ENCODE measurements around the gene TMCC3. TPM values are rescaled to one million over a fixed set of nuclear protein-coding genes. Genes with fewer than 3 reads are reported as not detected.
"Not testable (repeated sequence)": the region's sequence is repeated elsewhere in the genome, so short reads cannot be mapped to it uniquely, and the experiment has no call there.

Gene TMCC3
- polyA plus RNA-seq, 1 experiment: 0.29 TPM

DNA sequence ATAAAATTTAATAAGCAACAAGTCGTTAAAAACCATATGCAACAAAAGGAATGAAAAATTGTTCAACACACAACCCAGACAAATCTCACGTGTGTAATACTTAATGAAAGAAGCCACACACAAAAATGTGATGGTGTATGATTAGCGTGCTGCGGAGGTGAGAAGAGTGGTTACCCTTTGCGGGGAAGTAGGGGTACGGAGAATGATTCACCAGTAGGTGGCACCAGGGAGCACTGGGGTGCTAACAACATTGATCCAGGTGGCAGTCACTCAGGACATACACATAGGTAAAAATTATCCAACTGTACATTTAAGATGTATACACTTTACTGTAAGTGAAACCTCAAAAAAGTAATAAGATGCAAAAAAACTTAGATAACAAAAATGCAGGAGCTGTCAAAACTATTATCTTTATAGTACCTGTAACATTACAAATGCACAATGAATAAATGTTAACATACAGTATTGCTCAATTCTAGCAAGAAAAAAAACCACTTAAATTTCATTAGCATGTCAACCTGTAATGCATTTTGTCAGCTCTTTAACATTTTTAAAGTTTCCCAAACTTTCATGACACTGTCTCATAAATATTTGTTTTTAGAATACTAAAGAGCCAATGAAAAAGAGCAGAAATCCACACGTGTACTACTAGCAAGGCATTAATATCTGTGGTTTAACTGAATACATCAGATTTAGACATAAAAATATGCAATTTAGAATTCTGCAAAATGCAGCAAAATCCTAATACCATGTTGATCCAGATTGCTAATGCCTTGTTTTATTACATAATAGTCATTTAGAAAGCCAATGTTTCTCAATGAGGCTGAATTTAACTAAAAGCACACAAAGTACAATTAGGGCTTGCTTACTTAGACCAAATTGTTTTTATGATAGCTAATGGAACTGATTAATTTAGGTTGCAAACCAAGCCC, 46.7 kb downstream of the TMCC3 start:
- no peaks in the 10 kb centered on the region for H3K27me3 ChIP-seq (ENCODE audit: control insufficient read depth, insufficient read depth, low read length)
- CTCF ChIA-PET: interaction anchor here (0.6 to 1.1 kb wide), 9 partner anchors 11 to 952 kb away, joined by 3 to 7 read pairs (median 3); no protein-coding TSS in a partner anchor

DNA sequence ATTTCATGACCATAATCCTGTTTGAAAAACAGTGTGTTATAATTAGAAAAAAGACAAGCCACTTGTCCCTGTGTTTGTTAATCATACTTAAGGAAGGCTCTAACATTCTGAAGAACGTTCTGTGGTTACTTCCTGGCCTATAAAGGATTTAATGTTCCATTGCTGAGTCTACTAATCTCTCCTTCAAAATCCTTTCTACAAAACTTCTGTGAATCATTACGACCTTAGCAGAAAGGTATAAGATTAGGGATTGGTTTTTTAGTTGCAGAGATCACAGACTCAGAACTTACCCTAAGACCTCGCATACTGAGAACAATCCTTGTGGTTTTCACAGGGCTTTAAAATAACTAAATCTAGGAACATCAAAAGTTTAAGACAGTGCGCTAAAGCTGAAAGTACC, 48.3 kb downstream of the TMCC3 start:
- TF ChIP-seq, protein P1, sequence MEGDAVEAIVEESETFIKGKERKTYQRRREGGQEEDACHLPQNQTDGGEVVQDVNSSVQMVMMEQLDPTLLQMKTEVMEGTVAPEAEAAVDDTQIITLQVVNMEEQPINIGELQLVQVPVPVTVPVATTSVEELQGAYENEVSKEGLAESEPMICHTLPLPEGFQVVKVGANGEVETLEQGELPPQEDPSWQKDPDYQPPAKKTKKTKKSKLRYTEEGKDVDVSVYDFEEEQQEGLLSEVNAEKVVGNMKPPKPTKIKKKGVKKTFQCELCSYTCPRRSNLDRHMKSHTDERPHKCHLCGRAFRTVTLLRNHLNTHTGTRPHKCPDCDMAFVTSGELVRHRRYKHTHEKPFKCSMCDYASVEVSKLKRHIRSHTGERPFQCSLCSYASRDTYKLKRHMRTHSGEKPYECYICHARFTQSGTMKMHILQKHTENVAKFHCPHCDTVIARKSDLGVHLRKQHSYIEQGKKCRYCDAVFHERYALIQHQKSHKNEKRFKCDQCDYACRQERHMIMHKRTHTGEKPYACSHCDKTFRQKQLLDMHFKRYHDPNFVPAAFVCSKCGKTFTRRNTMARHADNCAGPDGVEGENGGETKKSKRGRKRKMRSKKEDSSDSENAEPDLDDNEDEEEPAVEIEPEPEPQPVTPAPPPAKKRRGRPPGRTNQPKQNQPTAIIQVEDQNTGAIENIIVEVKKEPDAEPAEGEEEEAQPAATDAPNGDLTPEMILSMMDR (IDR thresholded peaks at IDR 0.05; ENCODE audit: low read depth, low read length): no peak
- DNase-seq (ENCODE audit: low read depth, low spot score): no peak
- no peak overlapping the region for H3K27ac ChIP-seq (ENCODE audit: low read depth, low read length)
- ChIA-PET CTCF (no interaction called here), POLR2A (no interaction called here)
- no peaks in the 10 kb centered on the region for H3K27me3 ChIP-seq (ENCODE audit: control insufficient read depth, insufficient read depth, low read length)
- H3K9me3 ChIP-seq (ENCODE audit: control insufficient read depth, insufficient read depth, low read length): no peaks in the 10 kb centered on the region
- H3K4me3 ChIP-seq (ENCODE audit: low read depth, low read length): no peak overlapping the region

More for the DNA sequence above, 46.7 kb downstream of the TMCC3 start:
- H3K4me3 ChIP-seq (ENCODE audit: low read depth, low read length): no peak overlapping the region
- no peaks in the 10 kb centered on the region for H3K9me3 ChIP-seq (ENCODE audit: control insufficient read depth, insufficient read depth, low read length)
- no peak for DNase-seq (ENCODE audit: low read depth, low spot score)
- TF ChIP-seq, protein P1 (IDR thresholded peaks at IDR 0.05; ENCODE audit: low read depth, low read length): peak; percentile 67
- POLR2A ChIA-PET: no interaction called here
- no peak overlapping the region for H3K27ac ChIP-seq (ENCODE audit: low read depth, low read length)

- H3K4me3 ChIP-seq (ENCODE audit: low read depth, low read length); H3K27ac ChIP-seq (ENCODE audit: low read depth, low read length); H3K27me3 ChIP-seq (ENCODE audit: control insufficient read depth, insufficient read depth, low read length); H3K9me3 ChIP-seq (ENCODE audit: control insufficient read depth, insufficient read depth, low read length); CTCF ChIA-PET; DNase-seq (ENCODE audit: low read depth, low spot score); POLR2A ChIA-PET: not testable (repeated sequence)
Observed at GRCh38 chr12:94601307-94601706, 49.0 kb downstream of the TMCC3 start.

DNA sequence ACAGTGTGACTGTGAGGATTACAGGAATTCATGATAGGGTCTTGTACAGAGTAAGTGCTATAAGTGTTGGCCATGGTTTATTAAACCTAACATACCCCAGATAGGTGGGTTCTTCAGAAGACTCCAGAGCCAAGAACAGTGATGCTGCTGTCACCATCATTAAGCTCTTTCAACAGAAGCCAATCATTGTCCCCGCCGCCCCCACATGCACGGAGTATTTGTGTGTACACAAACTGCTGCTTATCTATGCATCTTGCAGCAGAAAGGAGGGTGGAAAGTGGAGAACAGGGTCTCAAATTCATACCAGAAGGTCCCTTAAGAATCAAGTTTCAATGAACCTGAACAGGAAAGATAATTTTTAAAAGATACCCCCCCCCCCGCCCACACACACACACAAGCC, 51.2 kb downstream of the TMCC3 start:
- TF ChIP-seq, protein P1 (IDR thresholded peaks at IDR 0.05; ENCODE audit: low read depth, low read length): no peak
- ChIA-PET POLR2A (no interaction called here), CTCF (no interaction called here)
- no peak overlapping the region for H3K27ac ChIP-seq (ENCODE audit: low read depth, low read length)
- no peaks in the 10 kb centered on the region for H3K9me3 ChIP-seq (ENCODE audit: control insufficient read depth, insufficient read depth, low read length)
- no peak for DNase-seq (ENCODE audit: low read depth, low spot score)
- H3K27me3 ChIP-seq (ENCODE audit: control insufficient read depth, insufficient read depth, low read length): peaks cover 2% of the 10 kb centered on the region
- H3K4me3 ChIP-seq (ENCODE audit: low read depth, low read length): no peak overlapping the region

- no peak overlapping the region for H3K4me3 ChIP-seq (ENCODE audit: low read depth, low read length)
- ChIA-PET POLR2A (no interaction called here), CTCF (no interaction called here)
- no peak for DNase-seq (ENCODE audit: low read depth, low spot score)
- no peaks in the 10 kb centered on the region for H3K9me3 ChIP-seq (ENCODE audit: control insufficient read depth, insufficient read depth, low read length)
- H3K27ac ChIP-seq (ENCODE audit: low read depth, low read length): no peak overlapping the region
- peaks cover 2% of the 10 kb centered on the region for H3K27me3 ChIP-seq (ENCODE audit: control insufficient read depth, insufficient read depth, low read length)
- TF ChIP-seq, protein P1 (IDR thresholded peaks at IDR 0.05; ENCODE audit: low read depth, low read length): no peak
Observed at GRCh38 chr12:94597268-94597667, 53.1 kb downstream of the TMCC3 start.

Data from AG04450 (cell line).